HepG2 (cell line): Measurements from ENCODE around the gene CLPTM1. TPM values are rescaled to one million over a fixed set of nuclear protein-coding genes. Genes with fewer than 3 reads are reported as not detected.

Experiments used
- ATAC-seq: fragments of 200-7000 bp; cut with Tn5 transposase; 3 replicates; pipeline ENCODE4 v1.9.1; 2020; ENCODE audit warnings: mild to moderate bottlenecking, moderate library complexity
- BruUV-seq: library from RNA; stranded (reverse); fragments of 400-500 nt; replicated peaks from 2 replicates; lab custom pipeline; 2021; lab: Mats Ljungman, UMichigan
- CTCF ChIA-PET: fragments of 300-600 bp; formaldehyde crosslinking; extraction: SDS; loops from one replicate; lab custom pipeline; 2021; ENCODE audit warnings: low total read pairs, inconsistent platforms, low intra/inter-chr PET ratio; lab: Yijun Ruan, JAX
- POLR2A ChIA-PET: fragments of 350-600 bp; sonication (Branson Sonifier 250); formaldehyde crosslinking; loops from one replicate; lab custom pipeline; 2020; ENCODE audit warnings: antibody characterized with exemption, inconsistent platforms; lab: Yijun Ruan, JAX
- DNase-seq: peaks from one replicate; pipeline ENCODE4 v3.0.0-alpha.2; 2015; ENCODE audit warnings: low spot score
- FAIRE-seq: peaks from 3 replicates; lab custom pipeline; 2011; peaks lifted over from hg19 to GRCh38; lab: Jason Lieb, UNC
- H2AFZ ChIP-seq: one replicate; pipeline ENCODE4 v1.6.1; 2011; ENCODE audit warnings: low read length, inconsistent platforms
- H3K27ac ChIP-seq: fragments of 300-600 bp; 3 replicates; pipeline ENCODE4 v1.8.0; 2011; ENCODE audit warnings: mixed run types, mild to moderate bottlenecking, mixed read lengths, low read length, inconsistent platforms; ENCODE audit not compliant: insufficient read depth; ENCODE audit errors: extremely low read length
- H3K27me3 ChIP-seq, 2 experiments: fragments of 200-600 bp in 1 of 2; 2 replicates in 1 of 2; 3 replicates in 1 of 2; pipeline versions ENCODE4 v1.6.0 to v1.8.0; 2011; ENCODE audit warnings: low read length in 2 of 2, mild to moderate bottlenecking in 2 of 2, moderate library complexity in 2 of 2, inconsistent platforms in 1 of 2; ENCODE audit not compliant: insufficient read depth in 2 of 2, control insufficient read depth in 1 of 2
- H3K36me3 ChIP-seq, 2 experiments: fragments of 200-600 bp in 1 of 2; replicated peaks in 1 of 2; 2 replicates in 1 of 2; 3 replicates in 1 of 2; pipeline versions ENCODE4 v1.5.1 to v1.8.0; 2011; ENCODE audit warnings: low read length in 2 of 2, inconsistent platforms in 1 of 2; ENCODE audit not compliant: insufficient read depth in 2 of 2, control insufficient read depth in 1 of 2
- H3K4me1 ChIP-seq: 2 replicates; pipeline ENCODE4 v1.5.1; 2012; ENCODE audit warnings: low read length, inconsistent platforms; ENCODE audit not compliant: insufficient read depth
- H3K4me2 ChIP-seq: 2 replicates; pipeline ENCODE4 v1.6.0; 2011; ENCODE audit warnings: low read depth, low read length, inconsistent platforms
- H3K4me3 ChIP-seq, 3 experiments: fragments of 200-600 bp in 1 of 3; sonication (generic), shearing (Covaris generic) in 1 of 3; replicated peaks in 1 of 3; 2 replicates each; pipeline ENCODE4 v1.5.1; 2011 to 2016; ENCODE audit warnings: low read length in 3 of 3, inconsistent platforms in 2 of 3, low read depth in 2 of 3, mild to moderate bottlenecking in 2 of 3, control low read depth in 1 of 3, mixed read lengths in 1 of 3; ENCODE audit not compliant: insufficient read depth in 1 of 3
- H3K79me2 ChIP-seq: one replicate; pipeline ENCODE4 v1.6.1; 2011; ENCODE audit warnings: low read length, inconsistent platforms; ENCODE audit not compliant: insufficient read depth
- H3K9ac ChIP-seq: 2 replicates; pipeline ENCODE4 v1.6.0; 2011; ENCODE audit warnings: mild to moderate bottlenecking, low read depth, low read length, inconsistent platforms; ENCODE audit not compliant: insufficient read depth
- H3K9me3 ChIP-seq: 2 replicates; pipeline ENCODE4 v1.5.1; 2012; ENCODE audit warnings: mild to moderate bottlenecking, low read length
- H4K20me1 ChIP-seq: 2 replicates; pipeline ENCODE4 v1.6.0; 2011; ENCODE audit warnings: inconsistent platforms, mild to moderate bottlenecking, low read length, moderate library complexity; ENCODE audit not compliant: insufficient read depth
- CHD4 ChIP-seq: fragments of 200-600 bp; sonication (generic); IDR thresholded peaks from 2 replicates; pipeline ENCODE4 v1.7.0; 2017; ENCODE audit warnings: mild to moderate bottlenecking, low read length, borderline replicate concordance
- KDM6A ChIP-seq: IDR thresholded peaks from 2 replicates; pipeline ENCODE4 v1.6.1; 2016; ENCODE audit warnings: low read depth
- NFKBIZ ChIP-seq: IDR thresholded peaks from 2 replicates; pipeline ENCODE4 v1.6.1; 2018; ENCODE audit warnings: missing genetic modification reagents, missing compliant biosample characterization
- NPAS2 ChIP-seq: sonication (generic); formaldehyde crosslinking; IDR thresholded peaks from 2 replicates; pipeline ENCODE4 v1.8.0; 2022; ENCODE audit warnings: mild to moderate bottlenecking, missing genetic modification reagents, borderline replicate concordance
- ZFP37 ChIP-seq: sonication (generic); formaldehyde crosslinking; IDR thresholded peaks from 2 replicates; pipeline ENCODE4 v1.4.0; 2020; ENCODE audit warnings: missing genetic modification reagents, borderline replicate concordance
- ZNF121 ChIP-seq: sonication (generic); formaldehyde crosslinking; IDR thresholded peaks from 2 replicates; pipeline ENCODE4 v1.5.0; 2020; ENCODE audit warnings: mild to moderate bottlenecking, missing genetic modification reagents
- ZNF20 ChIP-seq: sonication (generic); formaldehyde crosslinking; IDR thresholded peaks from 2 replicates; pipeline ENCODE4 v1.4.0; 2020; ENCODE audit warnings: mild to moderate bottlenecking, moderate library complexity, missing genetic modification reagents
- WGBS: methylation state at CpG from one replicate; pipeline ENCODE4 v1.1.6; 2017; ENCODE audit warnings: low lambda C conversion rate; 5-methylcytosine and 5-hydroxymethylcytosine counted together
- in situ Hi-C: cut with HindIII; loops from 2 replicates; pipeline ENCODE4 v1.10.0; 2017; ENCODE audit warnings: low pct_unique_long_range_greater_than_20kb; ENCODE audit not compliant: extremely low pct_ligation_motif_present
- intact Hi-C: fragments of 100-400 bp; cut with micrococcal nuclease; formaldehyde crosslinking; loops from one replicate; pipeline ENCODE4 v1.10.0; 2022; ENCODE audit not compliant: unreplicated experiment
- polyA plus RNA-seq, 8 experiments: library from polyadenylated mRNA; depleted of rRNA in 3 of 8; stranded (reverse) in 7 of 8; unstranded in 1 of 8; fragments of >200 nt; fragmentation: Illumina TruSeq in 4 of 8; extraction: Trizol in 4 of 8; gene quantifications; 2 replicates each; pipeline versions ENCODE4 v1.2.1 to v1.2.3, GENCODE V29; 2011 to 2016; ENCODE audit warnings: low read depth in 4 of 8, missing spikeins in 1 of 8, mixed read lengths in 1 of 8; ENCODE audit not compliant: insufficient read depth in 1 of 8
- total RNA-seq, 5 experiments: library from RNA; depleted of rRNA; stranded (reverse); fragments of >200 nt; fragmentation: Illumina TruSeq; extraction: Trizol; gene quantifications; 2 replicates each; pipeline ENCODE4 v1.2.3, GENCODE V29; 2016; ENCODE audit warnings: low read depth in 1 of 5
- TF ChIP-seq, protein P1 (sequence below): sonication (generic); formaldehyde crosslinking; IDR thresholded peaks from 2 replicates; pipeline ENCODE4 v1.4.0; 2020; ENCODE audit warnings: missing genetic modification reagents, borderline replicate concordance

Gene CLPTM1
- total and polyA plus RNA-seq, 2 of the 13 experiments (the other 11 are each of a cell fraction or from before 2014, with no cell fraction given) = 34.9 to 42.8 TPM

DNA sequence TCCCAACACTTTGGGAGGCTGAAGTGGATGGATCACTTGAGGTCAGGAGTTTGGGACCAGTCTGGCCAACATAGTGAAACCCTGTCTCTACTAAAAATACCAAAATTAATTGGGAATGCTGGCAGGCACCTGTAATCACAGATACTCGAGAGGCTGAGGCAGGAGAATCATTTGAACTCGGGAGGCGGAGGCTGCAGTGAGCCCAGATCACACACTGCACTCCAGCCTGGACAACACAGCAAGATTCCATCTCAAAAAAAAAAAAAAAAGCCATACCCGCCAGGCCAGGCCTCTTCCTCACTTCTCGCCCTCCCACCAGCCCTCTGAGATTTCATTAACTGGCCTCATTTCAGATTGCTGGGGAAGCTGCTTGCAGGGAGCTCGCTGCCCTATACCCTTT lies 38.3 kb downstream of the CLPTM1 start:
- no peak for FAIRE-seq
- no peak for ATAC-seq
- WGBS = 90% methylated on average over 6 of the region's 6 CpGs

More for the DNA sequence above, 38.3 kb downstream of the CLPTM1 start:
- H3K27ac ChIP-seq = no peak overlapping the region
- H4K20me1 ChIP-seq = no peaks in the 10 kb centered on the region
- no peak for DNase-seq
- in situ Hi-C loops (no loop called here), intact Hi-C loops (no loop called here)
- H2AFZ ChIP-seq = no peak overlapping the region
- peak; percentile 58; the same call in 1 of the 2 replicates for TF ChIP-seq ZNF121 (CRISPR knock-in tag)
- no peak for TF ChIP-seq CHD4
- no peak for TF ChIP-seq ZFP37 (CRISPR knock-in tag)
- TF ChIP-seq KDM6A (CRISPR knock-in tag) = no peak
- no peak for TF ChIP-seq NPAS2
- TF ChIP-seq, protein P1, sequence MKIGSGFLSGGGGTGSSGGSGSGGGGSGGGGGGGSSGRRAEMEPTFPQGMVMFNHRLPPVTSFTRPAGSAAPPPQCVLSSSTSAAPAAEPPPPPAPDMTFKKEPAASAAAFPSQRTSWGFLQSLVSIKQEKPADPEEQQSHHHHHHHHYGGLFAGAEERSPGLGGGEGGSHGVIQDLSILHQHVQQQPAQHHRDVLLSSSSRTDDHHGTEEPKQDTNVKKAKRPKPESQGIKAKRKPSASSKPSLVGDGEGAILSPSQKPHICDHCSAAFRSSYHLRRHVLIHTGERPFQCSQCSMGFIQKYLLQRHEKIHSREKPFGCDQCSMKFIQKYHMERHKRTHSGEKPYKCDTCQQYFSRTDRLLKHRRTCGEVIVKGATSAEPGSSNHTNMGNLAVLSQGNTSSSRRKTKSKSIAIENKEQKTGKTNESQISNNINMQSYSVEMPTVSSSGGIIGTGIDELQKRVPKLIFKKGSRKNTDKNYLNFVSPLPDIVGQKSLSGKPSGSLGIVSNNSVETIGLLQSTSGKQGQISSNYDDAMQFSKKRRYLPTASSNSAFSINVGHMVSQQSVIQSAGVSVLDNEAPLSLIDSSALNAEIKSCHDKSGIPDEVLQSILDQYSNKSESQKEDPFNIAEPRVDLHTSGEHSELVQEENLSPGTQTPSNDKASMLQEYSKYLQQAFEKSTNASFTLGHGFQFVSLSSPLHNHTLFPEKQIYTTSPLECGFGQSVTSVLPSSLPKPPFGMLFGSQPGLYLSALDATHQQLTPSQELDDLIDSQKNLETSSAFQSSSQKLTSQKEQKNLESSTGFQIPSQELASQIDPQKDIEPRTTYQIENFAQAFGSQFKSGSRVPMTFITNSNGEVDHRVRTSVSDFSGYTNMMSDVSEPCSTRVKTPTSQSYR (CRISPR knock-in tag) = no peak
- TF ChIP-seq NFKBIZ (CRISPR knock-in tag) = no peak
- no peak for TF ChIP-seq ZNF20 (CRISPR knock-in tag)
- CTCF ChIA-PET = no interaction called here
- H3K4me1 ChIP-seq = peaks cover 7% of the 10 kb centered on the region
- no peak overlapping the region for H3K4me3 ChIP-seq
- peaks cover 10 to 19% of the 10 kb centered on the region in 2 experiments; a peak in 3 of 5 replicates for H3K36me3 ChIP-seq
- no peaks in the 10 kb centered on the region for H3K27me3 ChIP-seq
- H3K9ac ChIP-seq = no peak overlapping the region
- no peak overlapping the region for H3K4me2 ChIP-seq
- no peaks in the 10 kb centered on the region for H3K9me3 ChIP-seq
- POLR2A ChIA-PET = no interaction called here
- H3K79me2 ChIP-seq = no peaks in the 10 kb centered on the region
- TSS peak; percentile 61 for BruUV-seq
